ENCODE results near the gene PHKA2.

PHKA2 gene

GRCh38 chrX:18906286-18906685 is 77.6 kb downstream of the PHKA2 start:
- Histone ChIP-seq H3K4me3 (replicated peaks; ENCODE audit: low read depth, low read length) (no peak overlapping the region), H3K36me3 (ENCODE audit: control insufficient read depth, insufficient read depth, low read length) (no peaks in the 10 kb centered on the region; the same call in 1 of the 2 replicates), H3K27me3 (replicated peaks; ENCODE audit: control insufficient read depth, insufficient read depth, low read length) (no peaks in the 10 kb centered on the region)
- no peak for TF ChIP-seq CTCF (IDR thresholded peaks at IDR 0.05; ENCODE audit: insufficient read depth, low read length, poor library complexity, severe bottlenecking)
- no peak for DNase-seq (ENCODE audit: extremely low read depth, insufficient read length)

DNA sequence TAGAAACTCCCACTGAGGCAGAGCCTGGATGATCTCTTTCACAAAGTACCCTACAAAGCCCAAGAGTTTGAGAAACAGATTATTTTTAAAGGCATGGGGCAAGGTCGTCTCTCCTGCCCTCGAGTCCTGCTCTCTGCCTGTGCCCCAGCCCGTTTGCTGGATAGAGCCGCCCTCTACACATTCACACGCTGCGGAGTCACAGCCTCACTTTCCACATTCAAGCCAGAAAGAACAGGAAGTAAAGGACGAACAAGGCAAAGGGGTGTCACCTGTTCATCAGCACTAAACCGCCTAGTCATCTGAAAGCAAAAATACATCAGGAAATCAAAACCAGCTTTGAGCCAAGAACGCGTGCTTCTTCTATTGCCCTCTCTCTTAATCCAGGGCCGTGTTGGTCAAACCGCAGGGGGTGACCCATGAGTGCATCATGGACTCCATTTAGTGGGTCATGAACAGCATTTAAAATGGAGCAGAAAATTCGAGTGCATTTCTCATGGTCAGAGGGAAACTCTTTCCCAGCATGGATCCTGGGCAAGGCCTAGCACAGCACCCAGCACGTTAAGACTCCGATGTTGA is 83.4 kb downstream of the PHKA2 start:
- H3K4me3 ChIP-seq (replicated peaks; ENCODE audit: low read depth, low read length) = no peak overlapping the region
- no peaks in the 10 kb centered on the region; the same call in 1 of the 2 replicates for H3K36me3 ChIP-seq (ENCODE audit: control insufficient read depth, insufficient read depth, low read length)
- H3K27me3 ChIP-seq (replicated peaks; ENCODE audit: control insufficient read depth, insufficient read depth, low read length) = no peaks in the 10 kb centered on the region
- DNase-seq (ENCODE audit: extremely low read depth, insufficient read length) = no peak
- TF ChIP-seq CTCF (IDR thresholded peaks at IDR 0.05; ENCODE audit: insufficient read depth, low read length, poor library complexity, severe bottlenecking) = no peak

DNA sequence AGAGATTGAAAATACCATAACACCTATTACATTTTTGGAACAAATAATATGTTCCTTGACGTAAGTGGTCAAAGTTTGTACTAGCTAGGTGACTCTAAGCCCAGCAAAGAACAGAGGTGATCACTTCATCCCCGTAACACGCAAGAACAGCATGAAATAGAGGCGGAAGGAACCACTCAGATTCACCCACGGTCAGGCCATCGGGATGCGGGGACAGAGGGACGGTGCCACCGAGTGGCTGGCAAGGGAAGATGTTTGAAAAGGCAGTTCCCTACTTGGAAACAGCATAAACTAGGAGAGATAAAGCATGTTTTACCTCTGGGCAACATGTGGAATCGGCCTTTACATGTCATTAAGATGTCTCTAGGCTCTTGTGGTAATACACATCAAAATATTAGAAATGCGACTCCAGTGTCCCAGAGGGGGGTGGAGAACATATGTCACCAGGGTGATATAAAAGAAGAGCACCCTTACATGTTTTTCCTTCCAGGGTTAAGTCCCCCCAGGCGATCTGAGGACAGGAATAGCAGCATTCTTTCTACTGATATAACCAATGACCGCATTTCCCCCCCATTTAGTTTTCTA is 84.0 kb downstream of the PHKA2 start:
- no peak for DNase-seq (ENCODE audit: extremely low read depth, insufficient read length)
- no peak overlapping the region for H3K4me3 ChIP-seq (replicated peaks; ENCODE audit: low read depth, low read length)
- TF ChIP-seq CTCF (IDR thresholded peaks at IDR 0.05; ENCODE audit: insufficient read depth, low read length, poor library complexity, severe bottlenecking) = peak; percentile 57
- no peaks in the 10 kb centered on the region for H3K27me3 ChIP-seq (replicated peaks; ENCODE audit: control insufficient read depth, insufficient read depth, low read length)
- no peaks in the 10 kb centered on the region; the same call in 1 of the 2 replicates for H3K36me3 ChIP-seq (ENCODE audit: control insufficient read depth, insufficient read depth, low read length)

- no peak for DNase-seq (ENCODE audit: extremely low read depth, insufficient read length)
- H3K4me3 ChIP-seq (replicated peaks; ENCODE audit: low read depth, low read length) = no peak overlapping the region
- no peaks in the 10 kb centered on the region for H3K36me3 ChIP-seq (ENCODE audit: control insufficient read depth, insufficient read depth, low read length)
- no peaks in the 10 kb centered on the region for H3K27me3 ChIP-seq (replicated peaks; ENCODE audit: control insufficient read depth, insufficient read depth, low read length)
- no peak for TF ChIP-seq CTCF (IDR thresholded peaks at IDR 0.05; ENCODE audit: insufficient read depth, low read length, poor library complexity, severe bottlenecking)
These were observed 85.4 kb downstream of the PHKA2 start for GRCh38 chrX:18898492-18898891.

- DNase-seq (ENCODE audit: extremely low read depth, insufficient read length) = no peak
- no peak overlapping the region for H3K4me3 ChIP-seq (replicated peaks; ENCODE audit: low read depth, low read length)
- H3K27me3 ChIP-seq (replicated peaks; ENCODE audit: control insufficient read depth, insufficient read depth, low read length) = no peaks in the 10 kb centered on the region
- H3K36me3 ChIP-seq (ENCODE audit: control insufficient read depth, insufficient read depth, low read length) = no peaks in the 10 kb centered on the region
- TF ChIP-seq CTCF (IDR thresholded peaks at IDR 0.05; ENCODE audit: insufficient read depth, low read length, poor library complexity, severe bottlenecking) = no peak
These were observed 85.8 kb downstream of the PHKA2 start for GRCh38 chrX:18898091-18898490.

Measured in GM06990 (cell line).